ENCODE results near the gene SRD5A1.

DNA sequence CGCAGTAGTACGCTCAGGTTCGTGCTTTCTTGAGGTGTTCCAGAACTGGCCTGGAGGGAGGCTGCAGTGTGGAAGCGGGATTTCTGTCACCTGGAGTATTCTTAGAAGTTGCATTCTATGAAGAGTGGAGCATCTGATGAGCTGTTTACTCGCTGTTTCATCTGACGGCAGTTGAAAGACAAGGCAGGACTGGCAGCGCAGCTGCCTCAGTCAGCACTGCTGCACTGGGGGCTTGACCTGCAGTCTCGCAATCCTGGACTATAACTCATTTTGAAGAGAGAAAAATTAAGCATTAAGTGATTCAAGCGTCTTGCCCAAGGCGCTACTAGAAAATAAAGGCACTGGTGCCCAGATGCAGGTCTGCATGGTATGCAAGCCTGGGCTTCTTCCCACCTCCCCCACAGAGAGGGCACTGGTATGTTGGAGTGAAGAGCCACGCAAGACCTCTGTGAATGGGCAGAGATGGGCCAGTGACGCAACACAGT, 90.6 kb downstream of the SRD5A1 start:
- TF ChIP-seq PHF8 (conservative IDR thresholded peaks at IDR 0.05; ENCODE audit: low read depth, low read length) = no peak
- no peak for TF ChIP-seq POLR2A (IDR thresholded peaks at IDR 0.05; ENCODE audit: control extremely low read depth in 1 of 2, low read depth in 2 of 2, low read length in 2 of 2)
- TF ChIP-seq, protein P1, sequence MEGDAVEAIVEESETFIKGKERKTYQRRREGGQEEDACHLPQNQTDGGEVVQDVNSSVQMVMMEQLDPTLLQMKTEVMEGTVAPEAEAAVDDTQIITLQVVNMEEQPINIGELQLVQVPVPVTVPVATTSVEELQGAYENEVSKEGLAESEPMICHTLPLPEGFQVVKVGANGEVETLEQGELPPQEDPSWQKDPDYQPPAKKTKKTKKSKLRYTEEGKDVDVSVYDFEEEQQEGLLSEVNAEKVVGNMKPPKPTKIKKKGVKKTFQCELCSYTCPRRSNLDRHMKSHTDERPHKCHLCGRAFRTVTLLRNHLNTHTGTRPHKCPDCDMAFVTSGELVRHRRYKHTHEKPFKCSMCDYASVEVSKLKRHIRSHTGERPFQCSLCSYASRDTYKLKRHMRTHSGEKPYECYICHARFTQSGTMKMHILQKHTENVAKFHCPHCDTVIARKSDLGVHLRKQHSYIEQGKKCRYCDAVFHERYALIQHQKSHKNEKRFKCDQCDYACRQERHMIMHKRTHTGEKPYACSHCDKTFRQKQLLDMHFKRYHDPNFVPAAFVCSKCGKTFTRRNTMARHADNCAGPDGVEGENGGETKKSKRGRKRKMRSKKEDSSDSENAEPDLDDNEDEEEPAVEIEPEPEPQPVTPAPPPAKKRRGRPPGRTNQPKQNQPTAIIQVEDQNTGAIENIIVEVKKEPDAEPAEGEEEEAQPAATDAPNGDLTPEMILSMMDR (IDR thresholded peaks at IDR 0.05; ENCODE audit: control extremely low read depth in 1 of 3, insufficient read depth in 1 of 3, low read depth in 1 of 3, low read length in 3 of 3) = no peak
- no peak for TF ChIP-seq EZH2 (IDR thresholded peaks at IDR 0.05; ENCODE audit: low read depth, low read length, severe bottlenecking)
- TF ChIP-seq BACH1 (IDR thresholded peaks at IDR 0.05; ENCODE audit: low read length) = no peak
- TF ChIP-seq POLR2AphosphoS5 (IDR thresholded peaks at IDR 0.05; ENCODE audit: low read depth, low read length) = no peak
- no peak for TF ChIP-seq CHD1 (IDR thresholded peaks at IDR 0.05; ENCODE audit: low read depth, low read length)
- TF ChIP-seq HDAC2 (IDR thresholded peaks at IDR 0.05; ENCODE audit: borderline replicate concordance in 1 of 2, low read depth in 2 of 2, low read length in 2 of 2) = no peak
- TF ChIP-seq MAFK (IDR thresholded peaks at IDR 0.05; ENCODE audit: low read depth, low read length) = no peak
- TF ChIP-seq TEAD4 (IDR thresholded peaks at IDR 0.05; ENCODE audit: low read depth, low read length) = no peak
- TF ChIP-seq EP300 (IDR thresholded peaks at IDR 0.05; ENCODE audit: borderline replicate concordance in 1 of 2, low read depth in 2 of 2, low read length in 2 of 2) = no peak
- no peak for TF ChIP-seq BRCA1 (IDR thresholded peaks at IDR 0.05; ENCODE audit: low read depth, low read length)

All from H1 (cell line).